AG04449 (cell line): ENCODE results near the gene FITM1.

Experiments
- CTCF ChIA-PET: fragments of 350-600 bp; formaldehyde crosslinking; extraction: SDS; loops from one replicate; lab custom pipeline; 2021; ENCODE audit warnings: antibody characterized with exemption; lab: Yijun Ruan, JAX
- POLR2A ChIA-PET: fragments of 400-600, 350-600 bp; formaldehyde crosslinking; extraction: SDS; loops from one replicate; lab custom pipeline; 2020; ENCODE audit warnings: antibody characterized with exemption, inconsistent platforms; lab: Yijun Ruan, JAX
- DNase-seq: peaks from one replicate; pipeline ENCODE4 v3.0.0-alpha.2; 2010; ENCODE audit warnings: low read depth, low spot score
- H3K4me3 ChIP-seq: 2 replicates; pipeline ENCODE4 v1.5.1; 2011; ENCODE audit warnings: low read depth, mild to moderate bottlenecking, control low read depth, low read length
- TF ChIP-seq, protein P1 (sequence below): IDR thresholded peaks from one replicate; pipeline ENCODE4 v1.5.1; 2011; ENCODE audit warnings: mild to moderate bottlenecking, moderate library complexity, low read length, control low read depth, inconsistent platforms; ENCODE audit not compliant: insufficient read depth; ENCODE audit errors: missing control alignments

The FITM1 gene

DNA sequence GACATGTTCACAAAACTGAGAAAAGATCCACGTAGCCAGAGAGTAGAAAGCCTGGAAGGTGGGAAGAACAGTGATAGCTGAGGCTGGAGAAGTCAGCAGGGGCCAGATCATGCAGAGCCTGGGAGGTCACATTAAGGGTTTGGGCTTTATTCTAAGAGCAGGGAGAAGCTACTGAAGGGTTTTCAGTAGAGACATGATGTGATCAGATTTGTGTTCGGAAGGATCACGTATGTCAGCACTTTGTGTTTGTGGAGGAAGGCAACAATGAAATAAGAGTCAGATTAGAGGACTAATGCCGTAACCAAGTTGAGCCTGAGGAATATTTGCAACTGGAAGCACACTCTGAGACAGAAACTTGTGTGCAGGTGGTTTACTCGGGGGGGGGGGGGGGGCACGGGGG lies 40.6 kb upstream of the FITM1 start:
- CTCF ChIA-PET = interaction anchor here (0.7 to 12.8 kb wide), 31 partner anchors 9 to 458 kb away, joined by 3 to 536 read pairs (median 6); partner anchors contain the start of genes CARMIL3, CIDEB, CPNE6 and DCAF11
- TF ChIP-seq, protein P1, sequence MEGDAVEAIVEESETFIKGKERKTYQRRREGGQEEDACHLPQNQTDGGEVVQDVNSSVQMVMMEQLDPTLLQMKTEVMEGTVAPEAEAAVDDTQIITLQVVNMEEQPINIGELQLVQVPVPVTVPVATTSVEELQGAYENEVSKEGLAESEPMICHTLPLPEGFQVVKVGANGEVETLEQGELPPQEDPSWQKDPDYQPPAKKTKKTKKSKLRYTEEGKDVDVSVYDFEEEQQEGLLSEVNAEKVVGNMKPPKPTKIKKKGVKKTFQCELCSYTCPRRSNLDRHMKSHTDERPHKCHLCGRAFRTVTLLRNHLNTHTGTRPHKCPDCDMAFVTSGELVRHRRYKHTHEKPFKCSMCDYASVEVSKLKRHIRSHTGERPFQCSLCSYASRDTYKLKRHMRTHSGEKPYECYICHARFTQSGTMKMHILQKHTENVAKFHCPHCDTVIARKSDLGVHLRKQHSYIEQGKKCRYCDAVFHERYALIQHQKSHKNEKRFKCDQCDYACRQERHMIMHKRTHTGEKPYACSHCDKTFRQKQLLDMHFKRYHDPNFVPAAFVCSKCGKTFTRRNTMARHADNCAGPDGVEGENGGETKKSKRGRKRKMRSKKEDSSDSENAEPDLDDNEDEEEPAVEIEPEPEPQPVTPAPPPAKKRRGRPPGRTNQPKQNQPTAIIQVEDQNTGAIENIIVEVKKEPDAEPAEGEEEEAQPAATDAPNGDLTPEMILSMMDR = no peak
- POLR2A ChIA-PET = interaction anchor here (0.7 to 1.2 kb wide), 3 partner anchors 9 to 32 kb away, joined by 3 to 7 read pairs (median 3); no protein-coding TSS in a partner anchor
- DNase-seq = no peak
- H3K4me3 ChIP-seq = no peak overlapping the region

DNA sequence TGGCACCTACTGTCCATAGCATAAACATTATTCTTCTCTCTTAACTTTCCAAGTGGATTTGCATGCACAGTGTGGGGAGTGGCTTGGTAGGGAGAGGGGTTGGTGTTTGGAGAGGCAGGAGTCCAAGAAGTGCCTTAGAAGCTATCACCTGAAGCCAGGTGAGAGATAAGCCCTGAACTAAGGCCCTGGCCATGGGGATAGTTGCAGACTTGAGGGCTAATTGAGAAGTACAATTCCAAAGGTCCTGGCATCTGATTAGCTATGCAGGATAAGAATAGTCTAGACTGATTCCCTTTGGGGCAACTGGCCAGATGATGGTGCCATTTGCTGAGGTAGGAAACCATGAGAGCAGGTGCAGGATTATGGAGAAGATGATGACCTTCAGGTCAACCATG lies 38.4 kb upstream of the FITM1 start:
- DNase-seq = no peak
- CTCF ChIA-PET = interaction anchor here (0.8 to 12.8 kb wide), 20 partner anchors 9 to 225 kb away, joined by 3 to 536 read pairs (median 10); partner anchors contain the start of genes CARMIL3, CPNE6, DCAF11 and IRF9
- H3K4me3 ChIP-seq = no peak overlapping the region
- POLR2A ChIA-PET = interaction anchor here (0.9 to 3.6 kb wide), 2 partner anchors 22 to 34 kb away, joined by 3 to 44 read pairs; partner anchors contain the start of genes DCAF11 and NRL
- TF ChIP-seq, protein P1 = no peak

DNA sequence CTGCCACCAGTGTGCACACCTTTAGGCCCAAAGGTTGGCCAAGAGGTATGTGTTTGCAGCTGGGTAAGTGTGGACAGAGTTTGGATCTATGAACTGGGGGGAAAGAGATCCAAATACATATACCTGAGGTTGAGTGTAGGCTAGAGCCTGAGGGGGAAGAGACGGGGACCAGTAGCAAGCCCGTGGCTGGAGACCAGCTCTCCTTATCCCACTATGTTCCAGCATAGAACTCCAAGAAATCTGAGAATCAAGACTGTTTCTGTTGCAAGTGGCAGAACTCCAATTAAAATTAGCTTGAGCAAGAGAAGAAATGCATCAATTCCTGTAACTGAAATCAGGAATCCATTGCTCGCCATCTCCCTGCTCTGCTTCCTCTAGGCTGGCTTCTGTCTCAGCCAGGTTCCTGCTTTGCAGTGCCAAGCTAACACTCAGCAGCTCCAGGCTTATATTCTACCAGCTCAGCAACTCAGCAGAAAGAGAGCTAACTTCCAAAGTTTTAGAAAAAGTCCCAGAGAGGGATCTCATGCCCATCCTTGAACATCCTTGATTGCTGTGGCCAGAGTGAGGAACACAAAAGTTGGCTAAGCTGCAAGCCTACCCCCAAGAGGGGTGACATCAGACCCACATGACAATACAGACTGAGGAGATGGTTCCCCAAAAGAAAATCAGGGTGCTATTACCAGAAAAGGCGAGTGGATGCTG lies 37.8 kb upstream of the FITM1 start:
- CTCF ChIA-PET = interaction anchor here (0.8 to 12.8 kb wide), 20 partner anchors 7 to 504 kb away, joined by 3 to 536 read pairs (median 6); partner anchors contain the start of genes CARMIL3, DCAF11, IRF9 and NRL
- TF ChIP-seq, protein P1 = no peak
- no peak overlapping the region for H3K4me3 ChIP-seq
- DNase-seq = no peak
- POLR2A ChIA-PET = interaction anchor here (1.7 to 3.6 kb wide), 4 partner anchors 11 to 68 kb away, joined by 7 to 44 read pairs (median 14); partner anchors contain the start of genes CARMIL3, DCAF11, IRF9 and NRL

DNA sequence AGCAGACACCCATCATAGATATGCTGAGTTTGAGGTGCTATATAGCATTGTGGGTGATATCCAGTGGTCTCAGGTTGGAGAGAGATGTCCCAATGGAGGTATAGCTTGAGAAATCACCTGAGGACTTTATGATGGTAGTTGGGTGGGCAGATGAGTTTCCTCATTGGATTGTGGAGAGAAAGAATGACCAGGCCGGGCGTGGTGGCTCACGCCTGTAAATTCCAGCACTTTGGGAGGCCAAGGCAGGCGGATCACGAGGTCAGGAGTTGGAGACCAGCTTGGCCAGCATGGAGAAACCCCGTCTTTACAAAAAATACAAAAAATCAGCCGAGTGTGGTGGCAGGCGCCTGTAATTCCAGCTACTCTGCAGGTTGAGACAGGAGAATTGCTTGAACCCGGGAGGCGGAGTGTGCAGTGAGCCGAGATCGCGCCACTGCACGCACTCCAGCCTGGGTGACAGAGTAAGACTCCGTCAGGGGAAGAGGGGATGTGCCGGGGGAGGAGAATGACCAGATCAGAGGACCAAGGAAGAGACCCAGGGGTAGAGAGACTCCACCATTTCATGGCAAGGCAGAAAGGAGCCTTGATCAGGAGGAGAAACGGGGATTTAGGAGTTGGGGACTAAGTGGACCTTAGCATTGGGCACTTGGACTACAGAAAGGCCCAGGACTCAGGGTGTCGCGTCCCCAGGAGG lies 37.1 kb upstream of the FITM1 start:
- no peak for DNase-seq
- POLR2A ChIA-PET = interaction anchor here (0.6 to 3.6 kb wide), 16 partner anchors 7 to 210 kb away, joined by 3 to 44 read pairs (median 6); partner anchors contain the start of genes CARMIL3, DCAF11, IRF9 and MDP1
- H3K4me3 ChIP-seq = peak overlapping the region; percentile 87
- CTCF ChIA-PET = interaction anchor here (0.8 to 12.8 kb wide), 20 partner anchors 8 to 505 kb away, joined by 3 to 536 read pairs (median 6); partner anchors contain the start of genes CARMIL3, DCAF11, IRF9 and NRL
- TF ChIP-seq, protein P1 = no peak

DNA sequence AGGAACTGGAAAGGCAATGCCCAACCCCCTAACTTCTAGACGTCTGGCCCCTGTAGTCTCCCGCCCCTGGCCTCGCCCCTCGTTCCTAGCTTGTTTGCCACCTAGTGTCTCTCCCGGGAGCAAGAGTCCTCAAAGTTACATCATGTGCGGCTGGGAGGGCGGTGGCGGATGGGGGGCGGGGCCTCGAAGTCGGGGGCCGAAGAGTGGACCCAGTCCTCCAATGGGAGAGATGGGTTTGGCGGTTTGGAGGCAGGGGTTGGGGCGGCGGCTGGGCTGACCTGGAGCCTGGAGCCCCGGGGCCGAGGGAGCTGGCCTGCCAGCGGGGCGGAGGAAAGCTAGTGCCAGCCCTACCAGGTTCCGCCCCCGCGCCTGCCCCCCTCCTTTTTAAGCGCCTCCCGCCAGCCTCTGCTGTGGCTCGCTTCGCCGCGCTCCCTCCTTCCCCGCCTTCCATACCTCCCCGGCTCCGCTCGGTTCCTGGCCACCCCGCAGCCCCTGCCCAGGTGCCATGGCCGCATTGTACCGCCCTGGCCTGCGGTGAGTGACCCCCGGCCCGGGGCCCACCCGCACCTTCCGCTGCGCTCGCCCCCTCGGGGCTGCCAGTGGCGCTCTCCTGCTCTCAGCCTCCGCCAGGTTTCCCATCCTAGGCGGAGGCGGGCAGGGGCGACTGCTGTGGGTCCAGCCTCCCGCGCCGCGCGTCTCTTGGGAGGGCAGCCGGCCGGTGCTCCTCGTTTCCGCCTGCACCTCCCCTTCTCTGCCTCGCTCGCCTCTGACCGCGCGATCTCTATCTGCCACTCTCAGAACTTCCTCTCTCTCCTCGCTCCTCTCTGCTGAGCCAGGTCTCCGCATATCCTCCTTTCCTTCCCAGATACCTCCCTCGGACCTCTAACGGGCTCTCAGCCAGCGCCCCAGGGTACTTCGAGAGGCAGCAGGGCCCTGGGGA lies 36.3 kb upstream of the FITM1 start, which contains the start of gene PCK2:
Gene PCK2 (plus strand): TSS at position 411 of the 940 bp plus-strand sequence. CDS start 95 bp downstream, at position 506.
- DNase-seq = peak; percentile 63
- CTCF ChIA-PET = interaction anchor here (0.9 to 12.8 kb wide), 13 partner anchors 8 to 214 kb away, joined by 3 to 536 read pairs (median 4); partner anchors contain the start of genes CARMIL3, CIDEB, IRF9 and TINF2
- TF ChIP-seq, protein P1 = peak; percentile 9
- peak within 1 kb of the TSS; percentile 87 for H3K4me3 ChIP-seq
- POLR2A ChIA-PET = interaction anchor here (0.6 to 3.6 kb wide), 19 partner anchors 8 to 210 kb away, joined by 3 to 44 read pairs (median 5); partner anchors contain the start of genes CARMIL3, DCAF11, EMC9 and IRF9
